ENCODE results near the gene CRAT. TPM values are rescaled to one million over a fixed set of nuclear protein-coding genes. Genes with fewer than 3 reads are reported as not detected.

The CRAT gene
- total RNA-seq, 4 donors from 2014 or later: 59.6 to 91.2 (median 67.5) TPM

DNA sequence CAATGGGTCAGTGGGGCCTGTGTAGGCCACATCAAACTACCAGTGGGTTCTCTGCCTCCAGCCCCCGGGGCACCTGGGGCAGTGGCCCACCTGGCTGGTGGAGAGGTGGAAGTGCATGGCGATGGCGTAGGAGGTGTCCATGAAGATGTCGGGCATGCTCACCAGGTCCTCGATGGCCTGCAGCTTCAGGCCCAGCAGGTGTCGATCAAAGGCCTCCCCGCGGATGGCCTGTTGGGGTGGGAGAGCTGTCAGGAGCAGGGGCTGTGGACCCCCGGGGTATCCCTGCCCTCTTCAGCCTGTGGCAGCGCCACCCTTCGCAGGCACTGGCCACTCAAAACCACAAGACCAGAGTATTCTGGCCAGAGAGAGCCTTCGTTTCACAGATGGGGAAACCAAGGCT, 14.7 kb downstream of the CRAT start:
- no peak overlapping the region for H3K4me3 ChIP-seq
- TF ChIP-seq EP300 (IDR thresholded peaks at IDR 0.05) (no peak), POLR2A (IDR thresholded peaks at IDR 0.05) (no peak), POLR2AphosphoS5 (IDR thresholded peaks at IDR 0.05) (no peak)
- TF ChIP-seq, protein P1, sequence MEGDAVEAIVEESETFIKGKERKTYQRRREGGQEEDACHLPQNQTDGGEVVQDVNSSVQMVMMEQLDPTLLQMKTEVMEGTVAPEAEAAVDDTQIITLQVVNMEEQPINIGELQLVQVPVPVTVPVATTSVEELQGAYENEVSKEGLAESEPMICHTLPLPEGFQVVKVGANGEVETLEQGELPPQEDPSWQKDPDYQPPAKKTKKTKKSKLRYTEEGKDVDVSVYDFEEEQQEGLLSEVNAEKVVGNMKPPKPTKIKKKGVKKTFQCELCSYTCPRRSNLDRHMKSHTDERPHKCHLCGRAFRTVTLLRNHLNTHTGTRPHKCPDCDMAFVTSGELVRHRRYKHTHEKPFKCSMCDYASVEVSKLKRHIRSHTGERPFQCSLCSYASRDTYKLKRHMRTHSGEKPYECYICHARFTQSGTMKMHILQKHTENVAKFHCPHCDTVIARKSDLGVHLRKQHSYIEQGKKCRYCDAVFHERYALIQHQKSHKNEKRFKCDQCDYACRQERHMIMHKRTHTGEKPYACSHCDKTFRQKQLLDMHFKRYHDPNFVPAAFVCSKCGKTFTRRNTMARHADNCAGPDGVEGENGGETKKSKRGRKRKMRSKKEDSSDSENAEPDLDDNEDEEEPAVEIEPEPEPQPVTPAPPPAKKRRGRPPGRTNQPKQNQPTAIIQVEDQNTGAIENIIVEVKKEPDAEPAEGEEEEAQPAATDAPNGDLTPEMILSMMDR (IDR thresholded peaks at IDR 0.05): no peak
- no peaks in the 10 kb centered on the region for H3K4me1 ChIP-seq
- peaks cover 0 to 63% of the 10 kb centered on the region in 2 donors for H3K36me3 ChIP-seq
- no peak for ATAC-seq
- H3K27me3 ChIP-seq: no peaks in the 10 kb centered on the region
- no peaks in the 10 kb centered on the region for H3K9me3 ChIP-seq
- WGBS, 2 donors (ENCODE audit: low coverage in 1 of 2): no CpG with 5 or more reads among the region's 12 CpGs
- H3K27ac ChIP-seq: no peak overlapping the region

DNA sequence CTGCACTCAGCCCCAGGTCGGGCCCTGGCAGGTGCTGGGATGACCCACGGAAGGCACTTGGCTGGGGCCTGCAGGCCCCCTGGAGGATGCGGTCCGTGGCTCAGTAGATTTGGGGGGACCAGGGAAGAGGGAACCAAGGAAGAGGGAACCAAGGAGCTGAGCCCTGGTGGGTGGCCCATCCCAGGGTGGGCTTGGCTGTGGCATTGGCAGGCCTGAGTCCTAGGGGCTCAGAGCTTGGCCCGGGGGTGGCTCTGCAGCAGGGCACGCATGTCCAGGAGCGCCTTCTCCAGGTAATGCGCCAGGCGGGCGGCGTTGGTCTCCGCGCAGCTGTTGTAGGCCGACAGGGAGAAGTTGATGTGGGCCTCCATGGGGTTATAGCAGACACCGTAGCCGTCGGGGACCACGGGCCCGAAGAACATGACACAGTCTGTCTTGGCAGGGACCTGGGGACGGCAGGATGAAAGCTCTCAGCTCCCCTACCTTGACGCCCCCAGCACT, 15.4 kb downstream of the CRAT start:
- TF ChIP-seq POLR2AphosphoS5 (IDR thresholded peaks at IDR 0.05): no peak
- TF ChIP-seq, protein P1 (IDR thresholded peaks at IDR 0.05): no peak
- TF ChIP-seq EP300 (IDR thresholded peaks at IDR 0.05): no peak
- no peak for TF ChIP-seq POLR2A (IDR thresholded peaks at IDR 0.05)
- WGBS, 2 donors (ENCODE audit: low coverage in 1 of 2): no CpG with 5 or more reads among the region's 21 CpGs
- Histone ChIP-seq H3K27me3 (no peaks in the 10 kb centered on the region), H3K27ac (no peak overlapping the region), H3K9me3 (no peaks in the 10 kb centered on the region), H3K4me3 (no peak overlapping the region), H3K36me3 (peaks cover 0 to 61% of the 10 kb centered on the region in 2 donors), H3K4me1 (no peaks in the 10 kb centered on the region)
- ATAC-seq: no peak

DNA sequence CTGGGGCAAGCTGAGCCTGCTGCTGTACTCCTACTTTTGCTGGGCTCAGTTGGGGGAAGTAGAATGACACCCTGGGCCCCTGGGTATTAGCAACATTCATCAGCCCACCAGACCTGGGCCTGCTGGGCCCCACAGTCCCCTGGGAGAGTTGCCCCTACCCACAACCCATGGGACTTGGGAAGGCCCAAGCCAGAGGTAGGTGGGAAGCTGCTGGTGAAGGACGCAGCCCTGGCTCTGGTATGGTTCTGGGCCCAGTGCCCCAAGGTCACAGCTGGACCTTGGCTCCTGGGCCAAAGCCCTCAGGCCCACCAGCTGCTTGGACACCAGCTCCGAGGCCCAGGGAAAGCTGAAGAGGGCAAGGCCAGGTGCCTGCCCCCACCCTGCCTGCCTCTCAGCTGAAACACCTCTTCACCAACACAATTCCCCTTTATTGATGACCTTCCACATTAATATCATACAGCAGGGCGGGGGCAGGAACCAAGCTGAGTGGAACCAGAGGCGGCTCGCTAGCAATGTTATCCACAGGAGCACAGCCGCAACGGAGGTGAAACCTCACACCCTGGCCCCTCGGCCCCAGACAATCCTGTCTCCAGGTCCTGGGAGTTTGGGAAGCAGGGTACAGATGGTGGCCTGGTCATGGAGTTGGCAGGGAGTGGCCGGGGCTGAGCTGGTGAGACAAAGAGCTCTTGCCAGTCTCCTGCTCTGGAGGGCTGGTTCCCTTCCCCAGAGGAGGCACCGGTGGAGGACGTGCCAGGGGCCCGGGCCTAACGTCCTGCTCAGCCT, 16.0 kb downstream of the CRAT start:
- ATAC-seq: no peak
- H3K4me1 ChIP-seq: no peaks in the 10 kb centered on the region
- TF ChIP-seq, protein P1 (IDR thresholded peaks at IDR 0.05): no peak
- no peak for TF ChIP-seq POLR2AphosphoS5 (IDR thresholded peaks at IDR 0.05)
- no peak for TF ChIP-seq POLR2A (IDR thresholded peaks at IDR 0.05)
- TF ChIP-seq EP300 (IDR thresholded peaks at IDR 0.05): no peak
- H3K27me3 ChIP-seq: no peaks in the 10 kb centered on the region
- 89% methylated on average over 3 of the region's 13 CpGs; no CpG with 5 or more reads in 1 of the 2 donors for WGBS, 2 donors (ENCODE audit: low coverage in 1 of 2)
- peaks cover 0 to 61% of the 10 kb centered on the region in 2 donors for H3K36me3 ChIP-seq
- no peaks in the 10 kb centered on the region for H3K9me3 ChIP-seq
- no peak overlapping the region for H3K4me3 ChIP-seq
- H3K27ac ChIP-seq: no peak overlapping the region

DNA sequence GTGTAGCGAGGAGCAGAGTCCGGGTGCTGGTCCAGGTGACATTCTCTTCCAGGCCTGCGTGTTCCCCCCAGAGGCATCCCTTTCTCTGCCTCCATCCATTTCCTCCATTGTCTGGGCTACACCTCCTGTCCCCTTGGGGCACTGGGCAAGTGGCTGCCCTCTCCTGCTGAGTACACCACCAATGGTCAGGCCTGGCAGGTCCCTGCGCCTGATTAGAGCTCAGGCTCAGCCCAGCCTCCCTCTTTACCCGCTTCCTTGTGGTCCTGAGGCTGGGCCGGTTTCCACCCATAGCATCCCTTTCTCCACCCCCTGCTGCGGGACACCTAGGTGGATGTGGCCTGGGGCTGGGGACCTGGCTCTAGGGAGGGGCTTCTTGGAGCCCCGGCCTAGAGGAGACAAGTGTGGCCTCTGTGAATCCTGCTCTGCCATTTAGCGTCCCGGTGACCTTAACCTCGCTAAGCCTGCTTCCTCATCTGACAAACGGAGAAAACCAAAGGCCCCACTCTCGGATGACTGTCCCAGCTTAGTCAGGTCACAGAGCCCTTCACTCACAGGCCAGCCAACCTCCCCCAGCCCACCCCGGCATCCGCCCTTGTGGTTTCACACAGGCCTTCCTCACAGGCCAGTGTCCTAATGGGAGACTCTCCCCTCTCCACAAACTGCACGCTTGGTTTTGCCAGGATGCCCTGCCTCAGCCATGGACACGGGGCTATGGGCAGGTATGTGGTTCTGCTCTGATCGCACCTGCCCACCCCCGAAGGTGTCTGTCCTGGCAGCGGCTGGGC, 16.8 kb downstream of the CRAT start:
- no peaks in the 10 kb centered on the region for H3K4me1 ChIP-seq
- no peak overlapping the region for H3K4me3 ChIP-seq
- ATAC-seq: no peak
- no peaks in the 10 kb centered on the region for H3K27me3 ChIP-seq
- H3K36me3 ChIP-seq: peaks cover 0 to 67% of the 10 kb centered on the region in 2 donors
- 77 to 80% methylated on average over 1 to 6 of the region's 20 CpGs for WGBS, 2 donors (ENCODE audit: low coverage in 1 of 2)
- no peaks in the 10 kb centered on the region for H3K9me3 ChIP-seq
- H3K27ac ChIP-seq: no peak overlapping the region
- TF ChIP-seq EP300 (IDR thresholded peaks at IDR 0.05) (no peak), POLR2A (IDR thresholded peaks at IDR 0.05) (no peak), POLR2AphosphoS5 (IDR thresholded peaks at IDR 0.05) (no peak)
- TF ChIP-seq, protein P1 (IDR thresholded peaks at IDR 0.05): no peak
